ENCODE data around the gene KRTAP12-4.
A peak's percentile ranks its signal among the peaks of the same experiment; 100 is the strongest.

The KRTAP12-4 gene

DNA sequence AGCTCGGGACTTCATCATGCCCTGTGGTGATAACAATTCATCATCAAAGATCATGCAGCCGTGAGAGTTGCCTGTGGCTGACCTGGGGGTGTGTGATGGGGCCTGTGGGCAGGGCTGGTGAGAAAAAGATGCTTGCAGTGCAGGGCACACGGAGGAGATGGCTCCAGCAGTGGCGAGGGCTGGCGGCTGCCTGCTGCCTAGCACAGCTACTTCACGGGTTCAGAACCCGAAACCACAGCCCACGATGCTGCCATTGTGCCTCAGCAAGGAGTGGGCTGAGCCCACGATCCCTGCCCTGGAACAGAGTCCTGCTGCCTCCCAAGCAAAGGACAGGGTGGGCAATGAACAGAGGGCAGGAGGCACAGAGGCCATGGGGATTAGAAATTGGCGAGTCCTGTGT, 28.2 kb downstream of the KRTAP12-4 start:
- no peaks in the 10 kb centered on the region for H3K4me1 ChIP-seq
- intact Hi-C loops (cut with DNase I; ENCODE audit: low total_unique reads) = no loop called here
- TF ChIP-seq, protein P1, sequence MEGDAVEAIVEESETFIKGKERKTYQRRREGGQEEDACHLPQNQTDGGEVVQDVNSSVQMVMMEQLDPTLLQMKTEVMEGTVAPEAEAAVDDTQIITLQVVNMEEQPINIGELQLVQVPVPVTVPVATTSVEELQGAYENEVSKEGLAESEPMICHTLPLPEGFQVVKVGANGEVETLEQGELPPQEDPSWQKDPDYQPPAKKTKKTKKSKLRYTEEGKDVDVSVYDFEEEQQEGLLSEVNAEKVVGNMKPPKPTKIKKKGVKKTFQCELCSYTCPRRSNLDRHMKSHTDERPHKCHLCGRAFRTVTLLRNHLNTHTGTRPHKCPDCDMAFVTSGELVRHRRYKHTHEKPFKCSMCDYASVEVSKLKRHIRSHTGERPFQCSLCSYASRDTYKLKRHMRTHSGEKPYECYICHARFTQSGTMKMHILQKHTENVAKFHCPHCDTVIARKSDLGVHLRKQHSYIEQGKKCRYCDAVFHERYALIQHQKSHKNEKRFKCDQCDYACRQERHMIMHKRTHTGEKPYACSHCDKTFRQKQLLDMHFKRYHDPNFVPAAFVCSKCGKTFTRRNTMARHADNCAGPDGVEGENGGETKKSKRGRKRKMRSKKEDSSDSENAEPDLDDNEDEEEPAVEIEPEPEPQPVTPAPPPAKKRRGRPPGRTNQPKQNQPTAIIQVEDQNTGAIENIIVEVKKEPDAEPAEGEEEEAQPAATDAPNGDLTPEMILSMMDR (IDR thresholded peaks at IDR 0.05) = no peak
- H3K4me3 ChIP-seq = no peak overlapping the region
- peaks cover 0 to 27% of the 10 kb centered on the region in 2 donors for H3K27me3 ChIP-seq
- no peak for DNase-seq
- no peak overlapping the region for H3K27ac ChIP-seq
- no peaks in the 10 kb centered on the region for H3K36me3 ChIP-seq
- peaks cover 7 to 33% (median 14%) of the 10 kb centered on the region in 3 donors for H3K9me3 ChIP-seq

DNA sequence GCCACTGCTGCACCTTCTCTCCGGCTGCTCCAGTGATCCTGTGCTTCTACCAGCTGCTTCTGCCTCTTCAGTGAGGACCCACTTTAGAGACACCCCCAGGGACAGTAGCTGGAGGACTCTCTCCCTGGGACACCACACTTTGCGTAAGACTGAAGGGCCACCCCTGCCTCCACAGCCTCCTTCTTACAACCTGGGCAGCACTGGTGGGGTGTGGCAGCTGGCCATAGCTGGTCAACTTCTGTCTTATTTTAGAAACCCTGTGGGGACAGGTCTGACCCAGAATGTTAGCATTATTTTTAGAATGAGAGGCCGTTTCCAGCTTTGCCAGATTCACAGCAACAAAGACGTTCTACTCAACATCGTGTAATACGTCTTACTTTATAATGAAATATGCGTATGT, 28.7 kb downstream of the KRTAP12-4 start:
- no peak overlapping the region for H3K27ac ChIP-seq
- no peaks in the 10 kb centered on the region for H3K36me3 ChIP-seq
- intact Hi-C loops (cut with DNase I; ENCODE audit: low total_unique reads) = no loop called here
- no peak for DNase-seq
- H3K27me3 ChIP-seq = peaks cover 0 to 27% of the 10 kb centered on the region in 2 donors
- H3K4me3 ChIP-seq = no peak overlapping the region
- no peaks in the 10 kb centered on the region for H3K4me1 ChIP-seq
- H3K9me3 ChIP-seq = peaks cover 3 to 28% (median 9%) of the 10 kb centered on the region in 3 donors
- TF ChIP-seq, protein P1 (IDR thresholded peaks at IDR 0.05) = no peak

DNA sequence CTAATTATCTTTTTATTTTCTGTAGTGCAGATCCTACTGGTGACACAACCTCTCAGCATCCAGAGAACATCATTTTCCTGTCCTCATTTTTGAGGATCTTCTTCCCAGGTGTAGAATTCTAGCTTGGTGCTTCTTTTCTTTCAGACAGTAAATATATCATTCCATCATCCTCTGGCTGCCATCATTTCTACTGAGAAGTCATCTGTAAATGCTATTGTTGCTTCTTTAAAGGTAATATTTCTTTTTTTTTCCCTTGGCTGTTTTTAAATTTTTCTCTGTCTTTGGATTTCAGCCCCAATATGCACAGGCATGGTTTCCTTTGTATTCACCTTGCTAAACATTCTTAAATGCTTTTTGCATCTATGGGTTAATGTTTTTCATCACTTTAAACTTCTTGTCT, 30.9 kb downstream of the KRTAP12-4 start:
- Histone ChIP-seq H3K4me3 (no peak overlapping the region), H3K36me3 (no peaks in the 10 kb centered on the region), H3K27ac (no peak overlapping the region), H3K9me3 (peaks cover 0 to 23% (median 3%) of the 10 kb centered on the region in 3 donors), H3K27me3 (peaks cover 0 to 21% of the 10 kb centered on the region in 2 donors), H3K4me1 (no peaks in the 10 kb centered on the region)
- intact Hi-C loops (cut with DNase I; ENCODE audit: low total_unique reads) = no loop called here
- DNase-seq = no peak
- TF ChIP-seq, protein P1 (IDR thresholded peaks at IDR 0.05) = no peak

DNA sequence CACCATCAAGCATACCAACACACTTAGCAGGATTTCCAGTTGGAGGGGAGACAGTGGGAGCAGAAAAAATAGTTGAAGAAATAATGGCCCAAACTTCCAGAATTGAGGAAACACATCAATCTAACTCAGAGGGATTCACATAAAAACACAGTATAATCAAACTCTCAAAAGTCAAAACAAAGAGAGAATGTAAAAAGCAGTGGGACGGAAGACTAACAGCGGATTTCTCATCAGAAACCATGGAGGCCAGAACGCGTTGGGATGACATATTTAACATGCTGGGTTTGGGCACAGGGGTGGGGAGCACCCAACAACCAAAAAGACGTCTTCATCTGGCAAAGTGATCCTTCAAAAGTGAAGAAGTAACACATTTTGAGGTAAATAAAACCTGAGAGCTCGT, 34.6 kb downstream of the KRTAP12-4 start:
- Histone ChIP-seq H3K27ac (no peak overlapping the region), H3K4me3 (no peak overlapping the region), H3K9me3 (peaks cover 0 to 23% (median 3%) of the 10 kb centered on the region in 3 donors), H3K4me1 (no peaks in the 10 kb centered on the region), H3K36me3 (no peaks in the 10 kb centered on the region), H3K27me3 (peaks cover 0 to 13% of the 10 kb centered on the region in 2 donors)
- intact Hi-C loops (cut with DNase I; ENCODE audit: low total_unique reads) = no loop called here
- DNase-seq = no peak
- TF ChIP-seq, protein P1 (IDR thresholded peaks at IDR 0.05) = no peak

DNA sequence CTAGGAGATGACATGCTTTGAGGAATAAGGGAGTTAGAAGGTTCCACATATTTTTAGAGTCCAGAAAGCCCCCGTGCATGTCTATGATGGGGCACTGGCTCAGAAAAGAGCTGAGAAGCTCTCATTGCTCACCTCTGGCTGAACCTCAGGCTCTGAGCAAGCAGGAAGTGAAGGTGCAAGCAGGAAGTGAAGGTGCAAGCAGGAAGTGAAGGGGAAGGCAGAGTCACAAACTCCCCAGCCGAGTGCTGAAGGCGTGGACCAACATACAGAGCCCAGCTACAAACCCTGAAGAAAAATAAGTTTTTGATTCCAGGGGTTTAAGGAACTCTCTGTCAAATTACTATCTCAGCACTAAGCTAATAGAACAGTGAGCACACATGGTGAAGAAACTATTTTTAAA, 35.5 kb downstream of the KRTAP12-4 start:
- TF ChIP-seq, protein P1 (IDR thresholded peaks at IDR 0.05) = no peak
- Histone ChIP-seq H3K36me3 (no peaks in the 10 kb centered on the region), H3K27me3 (peaks cover 0 to 23% of the 10 kb centered on the region in 2 donors), H3K27ac (no peak overlapping the region), H3K9me3 (peaks cover 0 to 14% (median 3%) of the 10 kb centered on the region in 3 donors), H3K4me1 (no peaks in the 10 kb centered on the region), H3K4me3 (no peak overlapping the region)
- no peak for DNase-seq
- intact Hi-C loops (cut with DNase I; ENCODE audit: low total_unique reads) = no loop called here

DNA sequence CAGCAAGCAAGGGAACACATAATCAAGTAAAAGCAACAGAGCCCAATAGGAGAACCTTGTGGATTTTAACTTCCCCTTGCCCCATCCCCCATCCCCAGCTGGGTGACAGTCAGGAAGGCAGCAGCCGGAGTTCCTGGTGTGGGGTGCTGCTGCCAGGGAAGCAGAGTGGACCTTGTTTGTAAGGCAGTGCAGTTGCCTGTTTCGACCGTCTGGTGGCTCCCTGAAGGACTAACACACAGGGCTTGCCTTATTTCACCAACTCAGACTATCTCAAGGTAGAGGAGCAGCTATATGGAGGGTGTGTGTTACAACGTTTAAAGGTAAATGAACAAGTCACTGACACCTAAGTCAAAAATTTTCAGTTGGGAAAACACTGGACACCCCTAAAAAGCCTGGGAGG, 36.0 kb downstream of the KRTAP12-4 start:
- H3K4me1 ChIP-seq = no peaks in the 10 kb centered on the region
- TF ChIP-seq, protein P1 (IDR thresholded peaks at IDR 0.05) = no peak
- peaks cover 0 to 13% (median 3%) of the 10 kb centered on the region in 3 donors for H3K9me3 ChIP-seq
- DNase-seq = peak in 1 of 2 donors; percentile 55
- intact Hi-C loops (cut with DNase I; ENCODE audit: low total_unique reads) = no loop called here
- peaks cover 0 to 27% of the 10 kb centered on the region in 2 donors for H3K27me3 ChIP-seq
- H3K27ac ChIP-seq = no peak overlapping the region
- no peak overlapping the region for H3K4me3 ChIP-seq
- H3K36me3 ChIP-seq = no peaks in the 10 kb centered on the region

Data from tibial artery (tissue), 4 donors.